Mesenchymal stem cell (in vitro differentiated cells and primary cell): ENCODE measurements around the gene CBFB.

Source experiments
- DNase-seq: peaks from one replicate; pipeline ENCODE4 v3.0.0-alpha.2; 2013
- H2AFZ ChIP-seq: one replicate; pipeline ENCODE4 v1.6.1; 2013; ENCODE audit warnings: low read depth, mild to moderate bottlenecking, control low read depth, inconsistent platforms, low read length, moderate library complexity
- H2AK5ac ChIP-seq: 2 replicates; pipeline ENCODE4 v1.6.1; 2013; ENCODE audit warnings: low read length, moderate library complexity, mild to moderate bottlenecking, inconsistent platforms; ENCODE audit not compliant: severe bottlenecking
- H2BK120ac ChIP-seq: one replicate; pipeline ENCODE4 v1.6.1; 2013; ENCODE audit warnings: low read depth, mild to moderate bottlenecking, inconsistent platforms, low read length, moderate library complexity
- H2BK12ac ChIP-seq, 2 experiments: one replicate each; pipeline ENCODE4 v1.6.1; 2013; ENCODE audit warnings: inconsistent platforms in 2 of 2, low read length in 2 of 2, mild to moderate bottlenecking in 2 of 2, moderate library complexity in 2 of 2, control low read depth in 1 of 2
- H2BK15ac ChIP-seq: one replicate; pipeline ENCODE4 v1.6.1; 2013; ENCODE audit warnings: mild to moderate bottlenecking, low read depth, inconsistent platforms; ENCODE audit not compliant: poor library complexity, severe bottlenecking
- H2BK5ac ChIP-seq: 2 replicates; pipeline ENCODE4 v1.6.1; 2013; ENCODE audit warnings: low read depth, mild to moderate bottlenecking, low read length, control low read depth, inconsistent platforms; ENCODE audit not compliant: poor library complexity, severe bottlenecking
- H3K14ac ChIP-seq, 2 experiments: one replicate each; pipeline ENCODE4 v1.6.1; 2013; ENCODE audit warnings: inconsistent platforms in 2 of 2, low read length in 2 of 2, control low read depth in 1 of 2, mild to moderate bottlenecking in 1 of 2, moderate library complexity in 1 of 2
- H3K18ac ChIP-seq, 2 experiments: one replicate each; pipeline ENCODE4 v1.6.1; 2013; ENCODE audit warnings: inconsistent platforms in 2 of 2, low read length in 2 of 2, control low read depth in 1 of 2, low read depth in 1 of 2, mild to moderate bottlenecking in 1 of 2
- H3K23ac ChIP-seq, 2 experiments: one replicate each; pipeline ENCODE4 v1.6.1; 2013; ENCODE audit warnings: inconsistent platforms in 2 of 2, low read length in 2 of 2, mild to moderate bottlenecking in 2 of 2, moderate library complexity in 2 of 2, control low read depth in 1 of 2
- H3K27ac ChIP-seq: 2 replicates; pipeline ENCODE4 v1.5.1; 2013; ENCODE audit warnings: mild to moderate bottlenecking, moderate library complexity, low read length, control low read depth, inconsistent platforms; ENCODE audit not compliant: poor library complexity, severe bottlenecking
- H3K27me3 ChIP-seq, 2 experiments: 2 replicates each; pipeline versions ENCODE4 v1.6.1 to v1.7.0; 2013; ENCODE audit warnings: low read length in 2 of 2, mild to moderate bottlenecking in 2 of 2, moderate library complexity in 2 of 2, control low read depth in 1 of 2, inconsistent platforms in 1 of 2; ENCODE audit not compliant: control insufficient read depth in 1 of 2, insufficient read depth in 1 of 2
- H3K36me3 ChIP-seq, 2 experiments: 2 replicates each; pipeline versions ENCODE4 v1.6.1 to v1.7.0; 2013; ENCODE audit warnings: low read length in 2 of 2, control low read depth in 1 of 2, inconsistent platforms in 1 of 2, low read depth in 1 of 2, mild to moderate bottlenecking in 1 of 2; ENCODE audit not compliant: insufficient read depth in 2 of 2, control insufficient read depth in 1 of 2
- H3K4ac ChIP-seq, 2 experiments: one replicate each; pipeline ENCODE4 v1.6.1; 2013; ENCODE audit warnings: inconsistent platforms in 2 of 2, low read length in 2 of 2, mild to moderate bottlenecking in 2 of 2, moderate library complexity in 2 of 2, control low read depth in 1 of 2, low read depth in 1 of 2
- H3K4me1 ChIP-seq: 2 replicates; pipeline ENCODE4 v1.6.1; 2013; ENCODE audit warnings: low read depth, low read length, control low read depth; ENCODE audit not compliant: control insufficient read depth, insufficient read depth
- H3K4me2 ChIP-seq: 2 replicates; pipeline ENCODE4 v1.6.1; 2013; ENCODE audit warnings: low read length, mild to moderate bottlenecking, inconsistent platforms; ENCODE audit not compliant: poor library complexity, severe bottlenecking
- H3K4me3 ChIP-seq, 2 experiments: 2 replicates each; pipeline versions ENCODE4 v1.5.1 to v1.7.0; 2013; ENCODE audit warnings: low read length in 2 of 2, mild to moderate bottlenecking in 2 of 2, control low read depth in 1 of 2, low read depth in 1 of 2; ENCODE audit not compliant: insufficient read depth in 1 of 2
- H3K79me1 ChIP-seq: replicated peaks from 2 replicates; pipeline ENCODE4 v1.6.1; 2013; ENCODE audit warnings: mild to moderate bottlenecking, control low read depth, low read length, inconsistent platforms; ENCODE audit not compliant: poor library complexity, severe bottlenecking
- H3K9ac ChIP-seq: 2 replicates; pipeline ENCODE4 v1.7.0; 2013; ENCODE audit warnings: mild to moderate bottlenecking, low read length, moderate library complexity
- H3K9me3 ChIP-seq: 2 replicates; pipeline ENCODE4 v1.7.0; 2013; ENCODE audit warnings: mild to moderate bottlenecking, low read length; ENCODE audit not compliant: control insufficient read depth
- H4K8ac ChIP-seq: one replicate; pipeline ENCODE4 v1.6.1; 2013; ENCODE audit warnings: inconsistent platforms, mild to moderate bottlenecking, low read length, moderate library complexity
- H4K91ac ChIP-seq: one replicate; pipeline ENCODE4 v1.6.1; 2013; ENCODE audit warnings: mild to moderate bottlenecking, low read length, inconsistent platforms
- WGBS: methylation state at CpG from one replicate; pipeline ENCODE4 v1.1.7; 2013; ENCODE audit warnings: mixed read lengths; 5-methylcytosine and 5-hydroxymethylcytosine counted together

CBFB gene

GRCh38 chr16:67147437-67148140 is 118.6 kb downstream of the CBFB start:
- Histone ChIP-seq H3K4ac (no peak overlapping the region), H3K4me1 (peaks cover 26% of the 10 kb centered on the region), H3K23ac (no peak overlapping the region), H3K9ac (no peak overlapping the region), H2BK15ac (no peak overlapping the region), H3K4me2 (no peak overlapping the region), H3K14ac (no peak overlapping the region), H2BK120ac (no peak overlapping the region), H3K27me3 (peaks cover 0 to under 1% of the 10 kb centered on the region in 2 experiments), H3K9me3 (no peaks in the 10 kb centered on the region), H3K79me1 (peaks cover 10% of the 10 kb centered on the region), H3K27ac (peak overlapping the region; percentile 13), H2AK5ac (no peak overlapping the region), H2BK12ac (no peak overlapping the region), H3K36me3 (peaks cover 66 to 68% of the 10 kb centered on the region in 2 experiments), H4K91ac (peak overlapping the region; percentile 35), H3K4me3 (no peak overlapping the region), H2AFZ (no peak overlapping the region), H4K8ac (no peak overlapping the region), H3K18ac (no peak overlapping the region), H2BK5ac (no peak overlapping the region)
- 100% methylated on average over 4 of the region's 4 CpGs for WGBS
- no peak for DNase-seq

GRCh38 chr16:67148221-67148620 is 119.3 kb downstream of the CBFB start:
- Histone ChIP-seq H3K4me1 (peaks cover 26% of the 10 kb centered on the region), H3K27ac (no peak overlapping the region), H2BK120ac (no peak overlapping the region), H3K18ac (no peak overlapping the region), H3K23ac (no peak overlapping the region), H2BK5ac (no peak overlapping the region), H3K79me1 (peaks cover 10% of the 10 kb centered on the region), H2BK12ac (no peak overlapping the region), H2AFZ (no peak overlapping the region), H3K4me3 (no peak overlapping the region), H3K9ac (no peak overlapping the region), H2AK5ac (no peak overlapping the region), H4K91ac (no peak overlapping the region), H2BK15ac (no peak overlapping the region), H4K8ac (peak overlapping the region; percentile 25), H3K14ac (no peak overlapping the region), H3K4ac (no peak overlapping the region), H3K27me3 (peaks cover 0 to 7% of the 10 kb centered on the region in 2 experiments), H3K9me3 (no peaks in the 10 kb centered on the region), H3K36me3 (peaks cover 59 to 62% of the 10 kb centered on the region in 2 experiments), H3K4me2 (no peak overlapping the region)
- DNase-seq, result no peak
- 100% methylated on average over 2 of the region's 2 CpGs for WGBS

- H2BK12ac ChIP-seq, result no peak overlapping the region
- 94% methylated on average over 11 of the region's 11 CpGs for WGBS
- no peak overlapping the region for H3K27ac ChIP-seq
- H3K9me3 ChIP-seq, result no peaks in the 10 kb centered on the region
- no peak overlapping the region for H4K91ac ChIP-seq
- H3K9ac ChIP-seq, result no peak overlapping the region
- no peak overlapping the region for H2BK120ac ChIP-seq
- H2BK15ac ChIP-seq, result no peak overlapping the region
- H4K8ac ChIP-seq, result no peak overlapping the region
- H3K4ac ChIP-seq, result no peak overlapping the region
- no peak for DNase-seq
- H3K36me3 ChIP-seq, result peaks cover 54 to 58% of the 10 kb centered on the region in 2 experiments
- H3K23ac ChIP-seq, result no peak overlapping the region
- no peak overlapping the region for H3K4me2 ChIP-seq
- peaks cover 10% of the 10 kb centered on the region for H3K79me1 ChIP-seq
- H2AFZ ChIP-seq, result no peak overlapping the region
- H3K27me3 ChIP-seq, result peaks cover 0 to 8% of the 10 kb centered on the region in 2 experiments
- no peak overlapping the region for H2AK5ac ChIP-seq
- peaks cover 26% of the 10 kb centered on the region for H3K4me1 ChIP-seq
- no peak overlapping the region for H3K4me3 ChIP-seq
- H2BK5ac ChIP-seq, result no peak overlapping the region
- no peak overlapping the region for H3K18ac ChIP-seq
- no peak overlapping the region for H3K14ac ChIP-seq
These were observed 119.8 kb downstream of the CBFB start for GRCh38 chr16:67148656-67149275.

GRCh38 chr16:67149276-67150046 is 120.5 kb downstream of the CBFB start:
- Histone ChIP-seq H3K18ac (peak overlapping the region in 1 of 2 experiments; percentile 72), H2BK15ac (peak overlapping the region; percentile 13), H4K91ac (peak overlapping the region; percentile 95), H3K14ac (no peak overlapping the region), H3K27ac (no peak overlapping the region), H4K8ac (peak overlapping the region; percentile 99), H3K9ac (no peak overlapping the region), H3K23ac (peak overlapping the region in 1 of 2 experiments; percentile 9), H2BK120ac (no peak overlapping the region), H3K4me2 (no peak overlapping the region), H2AFZ (no peak overlapping the region), H3K36me3 (peaks cover 54 to 58% of the 10 kb centered on the region in 2 experiments), H3K27me3 (peaks cover 0 to 15% of the 10 kb centered on the region in 2 experiments), H2BK5ac (no peak overlapping the region), H3K4me1 (peaks cover 26% of the 10 kb centered on the region), H3K4ac (peak overlapping the region; percentile 85 to 91), H2BK12ac (peak overlapping the region in 1 of 2 experiments; percentile 39), H3K79me1 (peaks cover 10% of the 10 kb centered on the region), H2AK5ac (no peak overlapping the region), H3K4me3 (peak overlapping the region; percentile 60 to 81), H3K9me3 (no peaks in the 10 kb centered on the region)
- DNase-seq, result no peak
- 76% methylated on average over 77 of the region's 77 CpGs for WGBS
